HG02938 (cell line): ENCODE data around the gene ANKK1.

Experiments used
- ATAC-seq: cut with Tn5 transposase; IDR thresholded peaks from one replicate; pipeline ENCODE4 v1.9.1; 2021; ENCODE audit warnings: mild to moderate bottlenecking, moderate library complexity; ENCODE audit not compliant: unreplicated experiment

ANKK1 gene

DNA sequence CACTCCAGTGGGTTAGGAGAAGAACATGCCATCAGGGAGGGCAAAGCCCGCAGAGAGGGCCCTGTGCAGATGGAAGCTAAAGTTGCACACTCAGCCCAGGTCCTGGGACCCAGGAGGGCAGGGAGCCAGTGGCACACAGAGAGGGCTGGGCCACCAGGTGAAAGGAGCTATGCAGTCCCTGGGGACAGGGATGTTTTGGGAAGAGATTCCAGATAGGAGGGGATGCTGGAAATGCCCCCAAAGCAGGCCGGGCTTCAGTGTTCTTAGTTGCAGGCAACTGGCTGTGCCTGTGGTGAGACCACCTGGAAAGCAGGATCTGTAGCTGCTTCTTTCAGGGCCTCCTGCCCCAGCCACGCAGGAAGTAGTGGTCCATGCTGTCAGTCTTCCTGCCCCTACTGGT is 19.6 kb downstream of the ANKK1 start:
- ATAC-seq: no peak

- no peak for ATAC-seq
Measured at GRCh38 chr11:113408206-113408605, 20.6 kb downstream of the ANKK1 start.

DNA sequence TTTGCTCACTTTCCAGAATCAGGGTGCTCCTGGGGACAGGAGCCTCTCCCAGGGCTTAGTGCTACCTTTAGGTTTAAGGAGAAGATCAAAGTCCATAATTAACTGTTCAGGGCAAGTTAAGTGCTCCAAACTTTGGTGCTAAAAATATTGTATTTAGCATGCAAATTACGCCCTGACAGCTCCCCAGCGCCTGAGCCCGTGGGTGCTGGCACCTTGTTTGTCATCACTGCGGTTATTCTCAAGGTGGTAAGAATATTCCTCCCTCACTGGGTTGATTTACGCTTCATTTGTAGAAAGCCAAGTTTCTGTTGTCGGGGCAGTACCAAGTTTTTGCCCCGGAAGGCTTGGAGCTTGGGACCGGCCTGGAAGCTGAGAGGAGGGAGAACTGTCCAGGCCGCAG is 21.3 kb downstream of the ANKK1 start:
- no peak for ATAC-seq

GRCh38 chr11:113409526-113409925 is 21.9 kb downstream of the ANKK1 start:
- no peak for ATAC-seq

GRCh38 chr11:113410414-113411135 is 23.0 kb downstream of the ANKK1 start:
- ATAC-seq: no peak

GRCh38 chr11:113411536-113411935 is 24.0 kb downstream of the ANKK1 start:
- ATAC-seq: no peak

- no peak for ATAC-seq
Measured at GRCh38 chr11:113412675-113413074, 25.1 kb downstream of the ANKK1 start.

DNA sequence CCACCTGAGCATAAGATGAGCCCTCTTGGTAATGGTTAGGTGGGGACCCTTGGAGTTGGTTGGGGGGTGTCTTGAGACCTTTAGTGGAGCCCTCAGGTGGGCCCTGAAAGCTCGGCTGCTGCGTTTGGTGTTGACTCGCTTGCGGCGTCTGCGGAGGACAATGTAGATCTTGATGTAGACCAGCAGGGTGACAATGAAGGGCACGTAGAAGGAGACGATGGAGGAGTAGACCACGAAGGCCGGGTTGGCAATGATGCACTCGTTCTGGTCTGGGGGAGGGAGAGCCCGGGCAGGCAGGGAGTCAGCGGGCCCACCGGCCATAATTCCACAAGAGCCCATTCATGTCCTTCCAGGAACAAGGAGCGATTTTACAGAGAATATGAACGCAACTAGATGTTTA is 27.8 kb downstream of the ANKK1 start:
- ATAC-seq: no peak

GRCh38 chr11:113417428-113417827 is 29.8 kb downstream of the ANKK1 start:
- peak; percentile 70 for ATAC-seq

DNA sequence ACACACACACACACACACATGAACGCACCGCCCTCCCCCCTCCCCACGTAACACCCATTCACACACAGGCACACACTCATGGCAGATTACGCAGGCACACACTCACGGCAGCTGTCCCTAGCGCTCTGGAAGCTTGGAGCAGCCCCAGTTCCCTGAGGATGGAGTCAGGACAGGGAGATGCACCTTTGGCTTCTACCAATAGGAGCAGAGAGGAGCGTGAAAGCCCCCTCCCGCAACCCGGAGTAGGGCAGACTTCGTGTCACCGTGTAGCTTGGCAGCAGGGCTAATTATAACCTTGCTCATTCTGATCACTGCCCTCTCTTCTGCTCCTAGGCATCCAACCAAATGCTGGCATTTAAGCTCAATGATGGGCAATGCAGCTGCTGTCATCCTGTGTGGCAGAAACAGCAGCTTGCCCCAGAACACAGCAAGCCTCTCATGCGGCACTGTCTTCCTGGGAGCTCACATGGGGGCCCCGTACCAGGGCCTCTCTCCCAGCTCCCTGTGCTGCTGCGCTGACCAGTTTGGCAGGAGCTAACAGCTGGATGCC is 31.9 kb downstream of the ANKK1 start:
- ATAC-seq: no peak

- no peak for ATAC-seq
Measured at GRCh38 chr11:113420808-113421207, 33.2 kb downstream of the ANKK1 start.

- no peak for ATAC-seq
Measured at GRCh38 chr11:113426686-113427085, 39.1 kb downstream of the ANKK1 start.

- ATAC-seq: no peak
Measured at GRCh38 chr11:113431746-113432145, 44.2 kb downstream of the ANKK1 start.

GRCh38 chr11:113435190-113435968 is 47.8 kb downstream of the ANKK1 start:
- no peak for ATAC-seq

GRCh38 chr11:113436672-113437252 is 49.2 kb downstream of the ANKK1 start:
- ATAC-seq: no peak

DNA sequence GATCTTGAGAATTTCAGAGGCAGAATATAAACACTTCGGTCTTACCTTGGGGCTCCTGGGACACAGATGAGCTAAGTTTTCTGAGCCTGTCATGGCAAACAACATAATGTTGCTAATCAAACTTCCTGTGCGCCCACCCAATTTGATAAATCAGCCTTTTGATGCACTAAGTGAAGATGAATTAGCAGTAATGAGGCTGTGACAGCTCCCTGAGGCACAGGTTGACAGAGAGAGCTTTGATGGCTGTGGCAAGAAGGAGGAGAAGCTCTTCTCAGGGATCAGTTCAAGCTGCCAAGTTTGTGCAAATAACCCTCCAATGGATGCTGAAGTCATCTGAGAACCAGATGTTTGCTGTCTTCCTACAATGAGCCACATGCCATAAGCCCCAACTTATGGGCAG is 53.2 kb downstream of the ANKK1 start:
- no peak for ATAC-seq

GRCh38 chr11:113444502-113445123 is 57.0 kb downstream of the ANKK1 start:
- no peak for ATAC-seq

- ATAC-seq: peak; percentile 63
Measured at GRCh38 chr11:113446112-113446511, 58.5 kb downstream of the ANKK1 start.

- ATAC-seq: no peak
Measured at GRCh38 chr11:113446938-113447337, 59.4 kb downstream of the ANKK1 start.

DNA sequence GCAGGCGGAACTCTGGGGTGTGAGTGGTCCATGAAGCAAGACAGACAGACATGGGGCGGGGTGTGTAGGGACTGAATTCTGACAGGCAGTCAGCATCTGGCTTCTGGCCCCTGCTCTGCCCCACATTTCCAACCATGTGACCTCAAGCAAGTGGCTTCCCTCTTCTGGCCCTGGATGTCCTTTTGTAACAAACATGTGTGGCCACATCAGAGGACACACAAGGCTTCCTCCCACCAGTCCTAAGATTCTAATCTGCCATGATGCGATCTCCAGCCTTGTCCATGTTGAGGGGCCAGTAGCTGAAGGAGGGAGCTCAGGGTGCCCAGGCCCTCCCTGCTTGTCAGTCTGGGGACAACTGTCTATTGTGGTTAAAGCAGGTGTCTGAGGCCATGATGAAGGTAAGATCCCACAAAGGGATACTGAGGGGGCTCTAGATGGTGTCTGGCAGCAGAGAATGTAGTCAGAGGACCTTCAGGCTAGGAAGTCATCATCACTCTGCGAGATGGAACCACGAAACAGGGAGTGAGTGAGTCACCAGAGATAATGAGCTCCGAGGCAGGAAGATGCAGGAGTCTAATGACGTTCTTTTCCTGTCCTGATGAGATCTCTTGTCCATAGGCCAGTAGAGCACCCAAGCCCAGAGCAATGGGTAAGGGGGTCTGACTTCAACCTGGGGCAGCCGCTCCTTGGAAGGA is 60.2 kb downstream of the ANKK1 start:
- ATAC-seq: no peak

- ATAC-seq: no peak
Measured at GRCh38 chr11:113448316-113448677, 60.7 kb downstream of the ANKK1 start.
